Testis (tissue), 2 donors: Measurements from ENCODE around the gene CCNL1.

Experiments
- POLR2A ChIP-seq: fragments of 450-650 bp; IDR thresholded peaks from one replicate; pipeline ENCODE4 v1.6.1; 2017; ENCODE audit warnings: antibody characterized with exemption, mild to moderate bottlenecking, moderate library complexity
- TF ChIP-seq, protein P1 (sequence below), 3 experiments: fragments of 450-650 bp in 2 of 3; fragments of 200-600 bp in 1 of 3; sonication (generic) in 1 of 3; IDR thresholded peaks; one replicate each; pipeline ENCODE4 v1.5.1; 2016 to 2019; ENCODE audit warnings: antibody characterized with exemption in 3 of 3, mild to moderate bottlenecking in 2 of 3, moderate library complexity in 1 of 3

GRCh38 chr3:157122832-157123427 is 37.0 kb downstream of the CCNL1 start:
- TF ChIP-seq, protein P1, sequence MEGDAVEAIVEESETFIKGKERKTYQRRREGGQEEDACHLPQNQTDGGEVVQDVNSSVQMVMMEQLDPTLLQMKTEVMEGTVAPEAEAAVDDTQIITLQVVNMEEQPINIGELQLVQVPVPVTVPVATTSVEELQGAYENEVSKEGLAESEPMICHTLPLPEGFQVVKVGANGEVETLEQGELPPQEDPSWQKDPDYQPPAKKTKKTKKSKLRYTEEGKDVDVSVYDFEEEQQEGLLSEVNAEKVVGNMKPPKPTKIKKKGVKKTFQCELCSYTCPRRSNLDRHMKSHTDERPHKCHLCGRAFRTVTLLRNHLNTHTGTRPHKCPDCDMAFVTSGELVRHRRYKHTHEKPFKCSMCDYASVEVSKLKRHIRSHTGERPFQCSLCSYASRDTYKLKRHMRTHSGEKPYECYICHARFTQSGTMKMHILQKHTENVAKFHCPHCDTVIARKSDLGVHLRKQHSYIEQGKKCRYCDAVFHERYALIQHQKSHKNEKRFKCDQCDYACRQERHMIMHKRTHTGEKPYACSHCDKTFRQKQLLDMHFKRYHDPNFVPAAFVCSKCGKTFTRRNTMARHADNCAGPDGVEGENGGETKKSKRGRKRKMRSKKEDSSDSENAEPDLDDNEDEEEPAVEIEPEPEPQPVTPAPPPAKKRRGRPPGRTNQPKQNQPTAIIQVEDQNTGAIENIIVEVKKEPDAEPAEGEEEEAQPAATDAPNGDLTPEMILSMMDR (IDR thresholded peaks at IDR 0.05) = no peak
- TF ChIP-seq POLR2A = no peak
